Activated CD8-positive, alpha-beta memory T cell treated with anti-CD3 and anti-CD28 coated beads for 4 hours (primary cell): Measurements from ENCODE around the gene ASPM.
"Not testable (repeated sequence)": the region's sequence is repeated elsewhere in the genome, so short reads cannot be mapped to it uniquely, and the experiment has no call there.

ENCODE experiments used
- DNase-seq, 2 donors: peaks; one replicate each; pipeline ENCODE4 v3.0.0-alpha.2; 2020; ENCODE audit warnings: low read depth in 2 of 2

The ASPM gene

GRCh38 chr1:197143276-197143675, 3.2 kb downstream of the ASPM start:
- no peak for DNase-seq

- DNase-seq: no peak
Observed at GRCh38 chr1:197141575-197141974, 4.9 kb downstream of the ASPM start.

DNA sequence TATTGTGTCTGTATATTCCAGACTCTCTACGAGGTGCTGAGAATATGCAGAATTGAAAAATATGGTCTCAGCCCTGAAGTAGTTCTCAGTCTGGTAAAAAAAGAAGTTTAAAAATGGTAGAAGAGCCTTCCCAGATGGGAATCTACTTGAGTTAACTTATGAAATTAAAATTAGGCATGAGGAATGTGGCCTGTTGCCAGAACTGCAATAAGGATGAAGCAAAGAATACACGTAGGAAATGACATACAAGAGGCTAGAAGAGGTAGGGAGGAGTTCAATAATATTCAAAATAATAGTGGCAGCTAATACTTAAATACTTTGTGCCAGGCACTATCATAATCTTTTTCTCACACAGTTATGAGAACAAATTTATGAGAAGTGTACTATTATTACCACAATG, 6.3 kb downstream of the ASPM start:
- DNase-seq: no peak

DNA sequence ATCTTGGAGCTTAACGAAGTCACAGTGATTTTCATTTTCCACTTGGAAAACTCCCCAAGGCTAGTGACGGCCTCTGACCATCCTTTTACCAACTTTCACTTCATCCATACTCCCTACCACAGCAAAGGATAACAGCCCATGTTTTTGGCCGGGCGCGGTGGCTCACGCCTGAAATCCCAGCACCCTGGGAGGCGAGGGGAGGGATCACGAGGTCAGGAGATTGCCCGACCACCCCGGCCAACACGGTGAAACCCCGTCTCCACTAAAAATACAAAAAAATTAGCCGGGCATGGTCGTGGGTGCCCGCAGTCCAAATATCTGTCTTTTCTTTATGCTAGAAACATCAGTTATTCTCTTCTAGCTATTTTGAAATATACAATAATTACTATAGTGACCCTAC, 7.3 kb downstream of the ASPM start:
- DNase-seq: no peak

GRCh38 chr1:197137322-197137721, 9.1 kb downstream of the ASPM start:
- no peak for DNase-seq

GRCh38 chr1:197130677-197131304, 15.7 kb downstream of the ASPM start:
- DNase-seq: no peak

- no peak for DNase-seq
Observed at GRCh38 chr1:197129698-197130097, 16.8 kb downstream of the ASPM start.

- DNase-seq: no peak
Observed at GRCh38 chr1:197127246-197127912, 19.1 kb downstream of the ASPM start.

DNA sequence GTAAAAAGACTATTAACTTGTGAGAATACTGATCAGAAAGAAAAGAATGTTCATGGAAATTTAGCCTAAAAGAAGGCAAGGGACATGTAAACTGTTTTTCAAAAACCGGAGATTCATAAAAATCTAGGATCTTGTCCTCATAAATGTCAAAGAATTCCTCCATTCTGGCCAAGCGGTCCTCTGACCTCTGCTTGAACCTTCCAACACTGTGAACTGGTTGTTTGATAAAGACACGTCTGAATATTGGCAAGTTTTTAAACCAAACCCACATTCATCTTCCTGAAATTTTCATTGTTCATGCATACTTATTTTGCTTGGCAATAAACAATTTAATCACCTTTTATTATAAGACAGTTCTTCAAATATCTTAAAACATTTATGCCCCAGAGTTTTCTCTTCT, 19.8 kb downstream of the ASPM start:
- DNase-seq: no peak

- DNase-seq: no peak
Observed at GRCh38 chr1:197124376-197124775, 22.1 kb downstream of the ASPM start.

DNA sequence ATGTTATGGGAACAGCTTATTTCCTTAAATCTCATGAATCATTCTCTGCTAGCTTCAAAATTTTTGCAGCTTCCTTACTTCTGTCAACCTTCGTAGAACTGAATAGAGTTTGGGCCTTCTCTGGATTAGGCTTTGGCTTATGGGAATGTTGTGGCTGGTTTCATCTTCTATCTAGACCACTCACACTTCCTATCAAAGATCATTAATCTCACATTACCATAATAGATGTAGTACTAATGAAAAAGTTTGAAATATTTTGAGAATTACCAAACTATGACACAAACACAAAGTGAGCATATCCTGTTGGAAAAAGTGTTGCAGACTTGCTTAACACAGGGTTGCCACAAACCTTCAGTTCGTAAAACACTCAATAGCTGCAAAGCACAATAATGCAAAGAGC, 30.3 kb downstream of the ASPM start:
- no peak for DNase-seq

GRCh38 chr1:197106869-197107268, 39.6 kb downstream of the ASPM start:
- DNase-seq: no peak

GRCh38 chr1:197103300-197103699, 43.2 kb downstream of the ASPM start:
- no peak for DNase-seq

DNA sequence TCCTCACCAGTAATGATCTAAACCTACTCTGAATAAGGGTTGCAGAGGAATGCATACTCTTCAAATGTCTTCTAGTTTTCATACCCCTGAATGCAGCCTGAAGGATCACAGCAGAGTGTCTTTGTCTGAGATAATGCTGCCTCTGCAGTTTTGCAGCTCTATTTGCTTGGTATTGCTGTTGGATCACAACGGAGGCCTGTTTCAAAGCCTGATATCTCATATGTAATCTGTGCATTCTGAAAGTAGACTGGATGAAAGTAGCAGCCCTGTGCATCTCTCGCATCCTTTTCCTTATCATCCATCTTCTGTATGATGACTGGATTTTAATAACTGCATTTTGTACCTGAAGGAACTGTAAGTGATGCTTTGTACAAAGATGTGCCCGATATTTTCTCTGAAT, 44.5 kb downstream of the ASPM start:
- DNase-seq: no peak

- no peak for DNase-seq
Observed at GRCh38 chr1:197100677-197101076, 45.8 kb downstream of the ASPM start.

DNA sequence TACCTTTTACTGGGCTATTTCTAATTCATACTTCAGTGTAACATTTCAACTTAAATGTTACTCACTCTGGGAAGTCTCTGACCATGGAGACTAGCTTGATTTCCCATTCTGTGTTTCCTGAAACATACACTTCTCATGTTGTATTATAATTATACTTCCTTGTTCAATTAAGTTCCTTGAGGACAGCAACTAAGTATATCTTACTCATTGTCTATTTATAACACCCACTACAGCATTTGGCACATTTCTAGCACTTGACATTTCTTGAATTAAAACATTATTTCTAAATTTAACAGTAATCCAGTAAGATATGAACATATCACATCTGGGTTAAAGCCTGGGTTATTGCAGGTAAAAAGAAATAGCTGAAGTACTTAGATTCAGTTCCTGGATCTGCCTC, 47.0 kb downstream of the ASPM start:
- no peak for DNase-seq

GRCh38 chr1:197096971-197097370, 49.5 kb downstream of the ASPM start:
- DNase-seq: not testable (repeated sequence)

DNA sequence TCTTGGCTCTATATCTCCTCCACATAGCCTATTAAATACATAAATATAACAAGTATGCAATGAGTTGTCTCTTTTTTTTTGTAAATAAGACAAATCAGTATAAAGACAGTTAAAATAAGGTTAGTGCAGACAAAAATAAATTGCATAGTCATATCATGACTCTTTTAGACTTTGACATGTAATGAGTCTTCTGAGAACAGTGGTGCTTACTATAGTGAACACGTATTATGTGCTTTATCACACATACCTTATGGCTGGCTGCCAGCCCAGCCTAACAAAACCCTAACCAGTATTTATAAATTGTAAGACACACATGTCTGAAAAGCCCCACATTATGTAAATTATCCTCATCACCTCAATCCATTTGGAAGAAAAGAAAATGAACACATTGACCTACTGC, 50.3 kb downstream of the ASPM start:
- no peak for DNase-seq

GRCh38 chr1:197093226-197093885, 53.1 kb downstream of the ASPM start:
- no peak for DNase-seq

DNA sequence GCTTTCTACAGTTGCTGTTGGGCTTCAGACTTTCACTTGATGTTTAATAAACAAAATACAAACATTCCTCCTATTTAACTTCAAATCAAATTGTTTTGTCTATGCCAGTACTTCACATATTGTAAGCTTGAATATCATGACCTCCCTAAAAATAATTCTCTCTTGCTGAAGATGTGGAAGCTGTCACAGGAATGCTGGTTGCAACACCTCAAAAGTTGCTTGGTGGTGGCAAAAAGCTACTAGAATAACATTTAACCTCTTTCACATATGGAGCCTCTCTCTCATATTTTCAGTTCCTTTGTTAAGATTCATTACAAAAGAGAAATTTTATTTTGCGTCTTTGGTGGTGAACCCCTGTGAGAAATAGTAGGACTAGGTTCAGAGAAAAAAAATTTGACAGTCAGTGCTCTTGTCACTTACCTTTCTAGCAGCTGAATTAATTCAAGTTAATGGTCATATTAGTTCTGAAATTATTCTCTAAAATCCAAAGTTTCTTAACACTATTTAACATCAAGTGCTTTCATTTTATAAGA, 53.9 kb downstream of the ASPM start:
- DNase-seq: no peak

DNA sequence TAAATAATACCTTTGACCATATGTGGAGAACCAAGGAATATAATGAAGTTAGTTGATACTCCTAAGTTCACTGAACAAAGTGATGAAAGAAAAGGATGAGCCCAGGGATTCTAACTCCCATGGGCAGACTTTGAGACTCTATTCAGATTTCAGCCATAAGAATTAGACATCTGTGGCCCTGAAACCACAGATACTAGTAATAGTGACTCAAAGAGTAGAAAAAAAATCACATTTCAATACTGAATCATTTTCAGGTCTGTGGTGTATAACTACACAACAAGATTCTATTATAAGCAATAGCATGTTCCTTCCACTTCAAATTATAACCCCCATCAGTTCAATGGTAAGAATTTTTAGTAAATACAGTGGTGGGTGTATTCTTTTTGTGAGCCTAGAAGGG, 63.0 kb downstream of the ASPM start:
- no peak for DNase-seq

GRCh38 chr1:197081117-197081753, 65.2 kb downstream of the ASPM start:
- DNase-seq: no peak

DNA sequence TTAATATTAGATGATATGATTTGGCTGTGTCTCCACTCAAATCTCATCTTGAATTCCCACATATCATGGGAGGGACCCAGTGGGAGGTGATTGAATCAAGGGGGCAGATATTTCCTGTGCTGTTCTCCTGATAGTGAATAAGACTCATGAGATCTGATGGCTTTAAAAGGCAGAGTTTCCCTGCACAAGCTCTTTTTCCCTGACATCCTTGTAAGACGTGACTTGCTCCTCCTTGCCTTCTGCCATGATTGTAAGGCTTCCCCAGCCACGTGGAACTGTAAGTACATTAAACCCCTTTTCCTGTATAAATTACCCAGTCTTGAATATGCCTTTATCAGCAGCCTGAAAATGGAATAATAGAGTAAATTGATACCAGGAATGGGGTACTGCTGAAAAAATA, 66.1 kb downstream of the ASPM start:
- DNase-seq: no peak
